Measurements from ENCODE around the gene TIMM50.

Gene TIMM50

GRCh38 chr19:39436350-39436716 is 44.3 kb upstream of the TIMM50 start:
- peak overlapping the region; percentile 94 for H3K4me3 ChIP-seq (replicated peaks; ENCODE audit: low read depth, low read length)
- DNase-seq (ENCODE audit: extremely low read depth, low read depth), result no peak
- no peak for TF ChIP-seq CTCF (IDR thresholded peaks at IDR 0.05; ENCODE audit: low read depth, low read length, missing control alignments)

- H3K4me3 ChIP-seq (replicated peaks; ENCODE audit: low read depth, low read length), result no peak overlapping the region
- DNase-seq (ENCODE audit: extremely low read depth, low read depth), result no peak
- no peak for TF ChIP-seq CTCF (IDR thresholded peaks at IDR 0.05; ENCODE audit: low read depth, low read length, missing control alignments)
Measured at GRCh38 chr19:39438270-39438934, 42.2 kb upstream of the TIMM50 start.

- no peak for TF ChIP-seq CTCF (IDR thresholded peaks at IDR 0.05; ENCODE audit: low read depth, low read length, missing control alignments)
- no peak for DNase-seq (ENCODE audit: extremely low read depth, low read depth)
- peak overlapping the region; percentile 99 for H3K4me3 ChIP-seq (replicated peaks; ENCODE audit: low read depth, low read length)
Measured at GRCh38 chr19:39444598-39445195, 35.9 kb upstream of the TIMM50 start.

- TF ChIP-seq CTCF (IDR thresholded peaks at IDR 0.05; ENCODE audit: low read depth, low read length, missing control alignments), result no peak
Measured at GRCh38 chr19:39445196-39446111, 35.2 kb upstream of the TIMM50 start, which contains the start of gene SUPT5H. SUPT5H (plus strand) TSS chr19:39445582; CDS start chr19:39445891, 309 bp downstream.

GRCh38 chr19:39446365-39447084 is 34.1 kb upstream of the TIMM50 start:
- peak overlapping the region; percentile 99 for H3K4me3 ChIP-seq (replicated peaks; ENCODE audit: low read depth, low read length)
- DNase-seq (ENCODE audit: extremely low read depth, low read depth), result no peak
- no peak for TF ChIP-seq CTCF (IDR thresholded peaks at IDR 0.05; ENCODE audit: low read depth, low read length, missing control alignments)

More at GRCh38 chr19:39445196-39446111, 35.2 kb upstream of the TIMM50 start, which contains the start of gene SUPT5H:
- DNase-seq (ENCODE audit: extremely low read depth, low read depth), result peak; percentile 93
- H3K4me3 ChIP-seq (replicated peaks; ENCODE audit: low read depth, low read length), result peak within 1 kb of the TSS; percentile 99

- no peak for TF ChIP-seq CTCF (IDR thresholded peaks at IDR 0.05; ENCODE audit: low read depth, low read length, missing control alignments)
- no peak for DNase-seq (ENCODE audit: extremely low read depth, low read depth)
- no peak overlapping the region for H3K4me3 ChIP-seq (replicated peaks; ENCODE audit: low read depth, low read length)
Measured at GRCh38 chr19:39448271-39448670, 32.4 kb upstream of the TIMM50 start.
